Measurements from ENCODE around the gene OCA2.

Gene OCA2

DNA sequence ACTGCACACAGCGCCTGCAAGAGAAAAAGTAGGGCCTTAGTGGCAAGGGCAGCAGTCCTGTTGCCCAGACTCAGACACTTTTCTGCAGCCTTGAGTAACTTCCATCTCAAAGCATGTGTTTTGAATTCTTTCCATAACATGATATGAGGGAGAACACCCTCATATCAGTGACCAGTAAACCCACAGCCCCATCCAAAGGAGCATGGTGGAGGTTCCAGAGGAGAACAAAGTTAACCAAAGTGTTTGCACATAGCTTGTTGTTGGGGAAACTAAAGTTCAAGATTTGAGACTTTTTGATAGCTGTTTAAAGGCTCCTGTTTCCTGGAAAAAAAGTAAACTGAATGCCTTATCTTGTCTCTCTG lies 74.2 kb downstream of the OCA2 start:
- Histone ChIP-seq H2AFZ (ENCODE audit: low read depth, low read length) (no peak overlapping the region), H4K20me1 (ENCODE audit: insufficient read depth, low read length) (no peaks in the 10 kb centered on the region), H3K79me2 (ENCODE audit: low read length) (no peaks in the 10 kb centered on the region), H3K9ac (ENCODE audit: low read length) (no peak overlapping the region), H3K27ac (ENCODE audit: low read length) (no peak overlapping the region), H3K36me3 (replicated peaks; ENCODE audit: low read depth, low read length) (no peaks in the 10 kb centered on the region), H3K4me2 (ENCODE audit: low read length) (no peak overlapping the region), H3K4me3 (ENCODE audit: low read length) (no peak overlapping the region), H3K9me3 (ENCODE audit: insufficient read depth, low read length) (no peaks in the 10 kb centered on the region), H3K4me1 (ENCODE audit: low read length) (no peaks in the 10 kb centered on the region), H3K27me3 (ENCODE audit: low read depth, low read length) (no peaks in the 10 kb centered on the region)
- TF ChIP-seq EZH2phosphoT487 (IDR thresholded peaks at IDR 0.05; ENCODE audit: low read depth) (no peak), CTCF (IDR thresholded peaks at IDR 0.05; ENCODE audit: low read depth, low read length) (no peak)

GRCh38 chr15:28023933-28024888 lies 74.9 kb downstream of the OCA2 start:
- TF ChIP-seq EZH2phosphoT487 (IDR thresholded peaks at IDR 0.05; ENCODE audit: low read depth) (no peak), CTCF (IDR thresholded peaks at IDR 0.05; ENCODE audit: low read depth, low read length) (no peak)
- H3K4me3 ChIP-seq (ENCODE audit: low read length): no peak overlapping the region

GRCh38 chr15:28023422-28023821 lies 75.7 kb downstream of the OCA2 start:
- no peaks in the 10 kb centered on the region for H3K36me3 ChIP-seq (replicated peaks; ENCODE audit: low read depth, low read length)
- no peak overlapping the region for H2AFZ ChIP-seq (ENCODE audit: low read depth, low read length)
- H3K4me1 ChIP-seq (ENCODE audit: low read length): no peaks in the 10 kb centered on the region
- H3K9me3 ChIP-seq (ENCODE audit: insufficient read depth, low read length): no peaks in the 10 kb centered on the region
- no peak overlapping the region for H3K27ac ChIP-seq (ENCODE audit: low read length)
- no peak overlapping the region for H3K4me3 ChIP-seq (ENCODE audit: low read length)
- no peak for TF ChIP-seq CTCF (IDR thresholded peaks at IDR 0.05; ENCODE audit: low read depth, low read length)
- TF ChIP-seq EZH2phosphoT487 (IDR thresholded peaks at IDR 0.05; ENCODE audit: low read depth): no peak
- no peak overlapping the region for H3K4me2 ChIP-seq (ENCODE audit: low read length)
- H4K20me1 ChIP-seq (ENCODE audit: insufficient read depth, low read length): no peaks in the 10 kb centered on the region
- no peaks in the 10 kb centered on the region for H3K27me3 ChIP-seq (ENCODE audit: low read depth, low read length)
- no peak overlapping the region for H3K9ac ChIP-seq (ENCODE audit: low read length)
- no peaks in the 10 kb centered on the region for H3K79me2 ChIP-seq (ENCODE audit: low read length)

More at GRCh38 chr15:28023933-28024888, 74.9 kb downstream of the OCA2 start:
- H3K79me2 ChIP-seq (ENCODE audit: low read length): no peaks in the 10 kb centered on the region
- H3K9me3 ChIP-seq (ENCODE audit: insufficient read depth, low read length): no peaks in the 10 kb centered on the region
- H2AFZ ChIP-seq (ENCODE audit: low read depth, low read length): no peak overlapping the region
- H3K9ac ChIP-seq (ENCODE audit: low read length): no peak overlapping the region
- no peaks in the 10 kb centered on the region for H4K20me1 ChIP-seq (ENCODE audit: insufficient read depth, low read length)
- H3K4me1 ChIP-seq (ENCODE audit: low read length): no peaks in the 10 kb centered on the region
- no peak overlapping the region for H3K27ac ChIP-seq (ENCODE audit: low read length)
- H3K36me3 ChIP-seq (replicated peaks; ENCODE audit: low read depth, low read length): no peaks in the 10 kb centered on the region
- H3K27me3 ChIP-seq (ENCODE audit: low read depth, low read length): no peaks in the 10 kb centered on the region
- no peak overlapping the region for H3K4me2 ChIP-seq (ENCODE audit: low read length)

- no peak overlapping the region for H2AFZ ChIP-seq (ENCODE audit: low read depth, low read length)
- no peak overlapping the region for H3K4me3 ChIP-seq (ENCODE audit: low read length)
- TF ChIP-seq EZH2phosphoT487 (IDR thresholded peaks at IDR 0.05; ENCODE audit: low read depth) (no peak), CTCF (IDR thresholded peaks at IDR 0.05; ENCODE audit: low read depth, low read length) (no peak)
- no peaks in the 10 kb centered on the region for H4K20me1 ChIP-seq (ENCODE audit: insufficient read depth, low read length)
- no peaks in the 10 kb centered on the region for H3K36me3 ChIP-seq (replicated peaks; ENCODE audit: low read depth, low read length)
- H3K27me3 ChIP-seq (ENCODE audit: low read depth, low read length): no peaks in the 10 kb centered on the region
- H3K27ac ChIP-seq (ENCODE audit: low read length): no peak overlapping the region
- no peak overlapping the region for H3K9ac ChIP-seq (ENCODE audit: low read length)
- no peaks in the 10 kb centered on the region for H3K9me3 ChIP-seq (ENCODE audit: insufficient read depth, low read length)
- H3K4me2 ChIP-seq (ENCODE audit: low read length): no peak overlapping the region
- H3K79me2 ChIP-seq (ENCODE audit: low read length): no peaks in the 10 kb centered on the region
- H3K4me1 ChIP-seq (ENCODE audit: low read length): no peaks in the 10 kb centered on the region
Measured at GRCh38 chr15:28022961-28023360, 76.2 kb downstream of the OCA2 start.
